ENCODE measurements around the gene SMG5.

DNA sequence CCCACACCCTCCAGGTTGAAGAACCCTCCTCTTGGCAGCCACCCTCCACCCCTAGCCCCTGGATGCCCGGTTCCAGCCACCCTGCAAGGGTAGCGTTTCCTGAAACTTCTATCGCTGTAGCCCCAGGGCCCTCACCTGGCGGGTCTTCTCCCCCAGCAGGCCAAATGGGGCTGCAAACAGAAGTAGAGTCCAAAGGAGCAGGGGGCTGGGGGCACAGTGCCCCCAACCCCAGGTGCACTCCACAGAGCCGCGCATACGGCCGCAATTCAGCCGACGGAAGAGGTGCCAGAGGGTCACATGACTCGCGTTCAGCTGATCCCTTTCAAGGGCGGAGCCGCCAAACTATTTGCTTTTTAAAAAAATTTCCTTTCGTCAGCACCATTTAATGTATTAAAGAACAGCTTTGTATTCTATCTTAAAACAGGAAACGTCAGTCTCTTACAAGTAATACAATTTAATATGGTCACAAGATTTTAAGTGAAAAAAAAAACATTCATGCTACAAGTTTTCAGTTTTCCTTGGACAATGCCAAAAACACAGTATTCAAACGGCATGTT is 12.8 kb upstream of the SMG5 start, which contains the start of gene GLMP:
- TF ChIP-seq, protein P1, sequence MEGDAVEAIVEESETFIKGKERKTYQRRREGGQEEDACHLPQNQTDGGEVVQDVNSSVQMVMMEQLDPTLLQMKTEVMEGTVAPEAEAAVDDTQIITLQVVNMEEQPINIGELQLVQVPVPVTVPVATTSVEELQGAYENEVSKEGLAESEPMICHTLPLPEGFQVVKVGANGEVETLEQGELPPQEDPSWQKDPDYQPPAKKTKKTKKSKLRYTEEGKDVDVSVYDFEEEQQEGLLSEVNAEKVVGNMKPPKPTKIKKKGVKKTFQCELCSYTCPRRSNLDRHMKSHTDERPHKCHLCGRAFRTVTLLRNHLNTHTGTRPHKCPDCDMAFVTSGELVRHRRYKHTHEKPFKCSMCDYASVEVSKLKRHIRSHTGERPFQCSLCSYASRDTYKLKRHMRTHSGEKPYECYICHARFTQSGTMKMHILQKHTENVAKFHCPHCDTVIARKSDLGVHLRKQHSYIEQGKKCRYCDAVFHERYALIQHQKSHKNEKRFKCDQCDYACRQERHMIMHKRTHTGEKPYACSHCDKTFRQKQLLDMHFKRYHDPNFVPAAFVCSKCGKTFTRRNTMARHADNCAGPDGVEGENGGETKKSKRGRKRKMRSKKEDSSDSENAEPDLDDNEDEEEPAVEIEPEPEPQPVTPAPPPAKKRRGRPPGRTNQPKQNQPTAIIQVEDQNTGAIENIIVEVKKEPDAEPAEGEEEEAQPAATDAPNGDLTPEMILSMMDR (IDR thresholded peaks at IDR 0.05): no peak
- no peak for TF ChIP-seq EZH2 (IDR thresholded peaks at IDR 0.05)

Data from neural progenitor cell (in vitro differentiated cells).